ENCODE results near the gene SAMD14.

SAMD14 gene

DNA sequence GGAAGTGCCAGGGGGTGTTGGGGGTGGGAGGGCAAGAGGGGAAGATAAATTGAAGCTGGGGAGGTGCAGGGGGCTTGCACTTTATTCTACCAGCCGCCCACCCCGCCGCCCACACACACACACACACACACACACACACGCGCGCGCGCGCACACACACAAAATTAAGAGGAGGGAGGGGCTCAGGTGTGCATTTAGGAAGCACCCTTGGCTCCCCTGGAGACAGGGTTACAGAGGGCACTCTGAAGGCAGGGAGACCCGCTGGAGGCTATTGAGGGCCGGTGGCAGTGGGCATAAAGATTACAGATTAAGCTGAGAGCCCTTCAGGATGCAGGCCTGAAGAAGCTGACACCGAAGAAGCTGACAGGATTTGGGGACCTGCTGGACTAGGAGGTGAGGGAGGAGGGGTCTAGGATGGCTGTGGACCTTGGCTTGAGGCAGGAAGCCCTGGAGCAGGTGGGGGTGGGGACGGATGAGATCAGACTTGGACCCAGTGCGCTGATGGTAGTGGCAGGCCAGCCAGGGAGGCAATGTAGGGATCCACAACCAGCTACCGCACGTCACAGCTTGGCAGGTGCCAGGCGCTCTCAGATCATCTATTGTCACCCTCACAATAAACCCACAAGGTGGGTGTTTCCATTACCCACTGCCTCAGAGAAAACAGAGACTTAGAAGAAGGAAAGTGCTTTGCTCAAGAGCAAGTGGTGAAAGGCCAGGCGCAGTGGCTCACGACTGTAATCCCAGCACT lies 772 bp upstream of the SAMD14 start:
- FAIRE-seq: no peak

DNA sequence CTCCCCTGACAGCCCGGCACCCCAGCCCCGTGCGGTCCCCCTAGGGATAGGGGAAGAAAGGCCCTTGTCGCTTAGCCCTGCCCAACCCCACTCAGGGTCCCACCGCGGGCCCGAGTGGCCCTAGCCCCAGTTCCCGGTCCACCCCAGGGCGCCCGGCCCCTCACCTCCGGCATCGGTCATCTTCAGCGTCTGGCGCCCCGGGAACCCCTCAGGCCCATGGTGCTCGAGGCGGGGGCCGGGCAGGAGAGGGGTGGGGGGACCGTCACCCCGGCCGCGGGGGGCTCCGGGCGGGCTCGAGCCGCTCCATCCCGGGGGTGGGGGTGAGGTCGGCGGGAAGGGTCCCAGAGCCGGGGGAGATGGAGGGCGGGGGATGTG lies 620 bp downstream of the SAMD14 start:
- no peak for FAIRE-seq

DNA sequence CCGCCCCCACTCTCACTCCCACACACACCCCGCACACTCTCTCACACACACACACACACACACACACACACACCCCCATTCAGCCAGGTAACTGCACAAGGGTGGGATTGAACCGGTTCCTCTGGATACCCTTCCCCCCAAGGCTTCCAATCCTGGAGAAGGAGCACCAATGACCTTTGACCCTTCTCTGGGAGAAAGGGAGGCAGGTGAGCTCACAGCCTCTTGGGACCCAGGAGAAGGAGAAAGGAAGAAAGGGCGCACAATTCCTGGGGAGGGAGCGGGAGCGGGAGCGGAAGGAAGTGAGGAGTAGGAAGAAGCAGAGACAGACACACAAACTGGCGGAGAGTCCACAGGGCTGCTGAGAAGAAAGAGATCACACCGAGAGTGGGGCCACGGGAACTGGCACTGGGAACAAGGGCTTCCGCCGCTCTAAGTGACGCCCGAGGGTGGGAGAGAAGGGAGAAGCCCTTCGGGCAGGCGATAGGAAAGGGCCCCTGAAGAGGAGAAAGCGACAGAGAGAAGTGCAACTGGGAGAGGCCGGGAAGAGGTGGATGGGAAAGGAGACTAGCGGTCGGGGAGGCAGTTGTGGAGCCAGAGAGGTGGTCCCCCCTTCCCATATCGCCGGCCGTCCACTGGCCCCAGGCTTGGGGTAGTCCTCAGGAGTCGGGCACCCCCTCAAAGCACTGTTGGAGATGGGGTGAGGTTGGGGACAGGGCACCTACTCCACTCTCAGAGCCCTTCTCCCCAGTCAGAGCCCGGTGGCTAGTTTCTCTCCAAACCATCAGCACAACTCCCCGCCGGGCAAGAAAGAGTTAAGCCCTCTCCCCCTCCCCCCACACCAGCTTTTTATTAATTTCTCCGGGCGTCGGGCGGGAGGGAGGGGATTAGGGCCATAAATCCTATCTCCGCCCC lies 1.3 kb downstream of the SAMD14 start:
- no peak for FAIRE-seq

DNA sequence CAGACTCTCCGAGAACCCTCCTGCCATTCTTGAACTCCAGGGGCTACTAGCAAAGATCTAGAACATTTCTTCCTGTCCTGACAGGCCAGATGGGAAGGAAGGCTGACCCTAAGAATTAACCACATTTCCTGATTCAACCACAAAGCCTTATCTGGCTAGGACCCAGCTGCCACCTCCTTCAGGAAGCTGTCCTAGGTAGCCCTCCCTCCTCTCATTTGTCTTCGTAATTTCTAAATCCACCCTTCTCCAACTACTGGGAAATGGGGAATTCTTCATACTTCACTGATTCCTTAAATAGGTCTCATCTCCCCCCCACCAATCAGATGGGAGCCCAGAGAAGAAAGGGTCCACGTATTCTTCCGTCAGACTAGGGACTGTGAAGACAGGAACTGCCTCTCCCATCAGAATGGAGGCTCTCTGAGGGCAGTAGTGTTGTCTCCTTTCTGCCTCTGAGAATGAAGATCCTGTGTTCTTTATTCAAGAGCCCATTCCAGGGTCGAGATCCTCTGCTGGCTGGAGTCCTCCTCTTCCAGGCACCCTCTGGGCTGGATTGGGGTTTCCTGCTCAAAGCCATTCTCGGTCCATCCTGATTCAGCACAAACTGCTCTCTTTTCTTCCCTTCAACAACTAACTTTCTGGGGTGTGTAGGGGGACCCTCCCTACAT lies 2.1 kb downstream of the SAMD14 start:
- FAIRE-seq: no peak

DNA sequence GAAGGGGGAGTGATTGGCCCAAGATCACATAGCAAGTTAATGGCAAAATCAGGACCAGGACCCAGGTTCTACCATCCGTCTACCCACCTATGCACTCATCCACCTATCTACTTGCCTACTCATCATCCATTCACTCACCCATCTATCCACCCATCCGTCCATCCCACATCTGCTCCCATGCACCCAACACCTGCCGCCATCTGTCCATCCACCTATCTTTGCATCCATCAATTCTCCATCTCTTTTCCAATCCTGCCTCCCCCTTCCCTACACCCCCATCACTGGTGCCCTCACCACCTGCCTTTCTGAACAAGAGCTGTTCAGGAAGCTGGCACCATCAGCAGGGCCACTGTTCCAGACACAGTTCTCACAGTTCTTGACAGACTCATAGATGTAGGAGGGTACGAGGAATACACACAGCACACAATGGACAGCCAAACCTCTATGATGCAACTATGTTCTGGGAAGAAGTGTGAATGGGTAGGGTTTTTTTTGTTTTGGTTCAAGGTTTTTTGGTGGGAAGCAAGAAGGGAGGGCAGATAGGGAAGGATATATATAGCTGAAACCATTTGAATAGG lies 4.5 kb downstream of the SAMD14 start:
- FAIRE-seq: no peak

DNA sequence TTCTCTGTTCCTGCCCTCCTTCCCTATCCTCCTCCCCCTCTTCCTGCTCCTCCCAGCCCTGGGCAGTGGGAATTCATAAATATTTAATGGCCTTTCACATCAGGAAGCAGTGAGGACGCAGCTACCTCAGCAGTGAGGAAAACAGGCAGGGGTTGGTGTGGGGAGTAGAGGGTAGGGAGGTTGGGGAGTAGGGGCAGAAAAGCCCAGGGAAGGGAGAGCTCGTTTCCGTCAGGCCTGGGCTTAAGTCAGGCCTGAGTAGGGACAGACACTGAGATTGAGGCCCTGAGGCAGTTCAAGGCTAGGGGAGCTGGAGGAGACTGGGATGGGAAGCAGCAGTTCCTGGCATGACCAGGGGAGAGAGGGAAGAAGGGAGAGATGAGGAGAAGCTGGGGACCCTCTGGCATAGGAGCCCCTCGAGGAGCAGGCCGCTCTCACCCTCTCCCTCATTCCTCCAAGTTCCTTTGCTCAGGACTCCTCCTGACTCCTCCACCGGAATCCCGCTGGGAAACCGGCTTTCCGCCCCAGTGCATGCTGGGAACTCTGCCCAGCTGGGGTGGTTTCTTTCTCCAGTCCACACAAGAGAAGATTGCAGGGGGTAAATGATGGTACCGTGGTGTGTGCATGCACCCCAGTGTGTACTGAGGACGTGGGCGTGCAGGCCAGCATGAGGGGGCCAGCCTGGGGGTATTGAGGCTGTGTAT lies 6.2 kb downstream of the SAMD14 start:
- FAIRE-seq: no peak

DNA sequence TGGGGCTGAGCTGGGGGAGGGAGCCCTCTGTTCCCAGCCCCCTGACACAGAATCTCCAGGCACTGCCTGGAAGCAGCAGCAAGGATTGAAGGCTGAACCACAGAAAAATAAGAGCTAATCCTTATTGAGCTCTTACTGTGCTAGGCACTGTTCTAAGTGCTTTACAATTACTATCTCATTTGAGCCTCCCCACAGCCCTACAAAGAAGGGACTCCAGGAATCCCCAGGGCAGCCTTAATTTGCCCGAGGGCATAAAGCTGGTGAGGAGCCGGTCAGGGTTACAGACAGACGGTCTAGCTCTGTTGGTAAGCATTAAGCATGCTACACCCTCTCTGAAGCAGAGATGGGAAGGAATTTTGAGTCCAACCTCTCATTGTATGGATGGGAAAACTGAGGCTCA lies 7.0 kb downstream of the SAMD14 start:
- FAIRE-seq: no peak

DNA sequence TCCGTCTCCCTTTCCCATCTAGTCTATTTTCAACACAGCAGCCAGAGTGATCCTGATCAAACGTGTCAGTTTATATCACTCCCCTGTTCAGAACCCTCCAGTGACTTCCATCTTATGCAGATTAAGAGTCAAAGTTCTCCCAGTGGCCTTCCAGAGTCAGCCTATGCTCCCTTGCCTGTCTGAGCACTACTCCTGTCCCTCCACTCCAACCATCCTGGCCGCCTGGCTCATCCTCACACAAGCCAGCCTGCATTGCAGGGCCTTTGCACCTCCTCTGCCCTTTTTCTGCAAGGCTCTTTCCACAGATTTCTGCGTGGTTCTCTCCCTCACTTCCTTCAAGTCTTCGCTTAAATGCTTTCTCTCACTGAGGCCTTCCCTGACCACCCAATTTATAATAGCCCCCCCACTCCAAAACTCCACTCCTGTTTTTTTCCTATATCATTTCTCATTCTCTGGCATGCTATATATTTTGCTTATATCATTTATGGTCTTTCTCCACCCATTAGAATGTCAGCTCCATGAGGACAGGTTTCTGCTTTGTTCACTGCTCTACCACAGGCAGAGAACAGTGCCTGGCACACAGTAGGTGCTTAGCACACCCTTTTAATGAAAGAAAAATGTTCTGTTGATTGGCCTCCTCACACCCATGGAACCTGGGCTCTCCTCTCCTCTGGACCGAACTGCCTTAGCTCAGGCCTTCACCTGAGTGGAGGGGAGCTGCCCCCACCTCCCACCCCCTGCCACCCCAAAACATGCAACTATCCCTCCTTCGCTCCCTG lies 9.3 kb downstream of the SAMD14 start:
- FAIRE-seq: no peak

DNA sequence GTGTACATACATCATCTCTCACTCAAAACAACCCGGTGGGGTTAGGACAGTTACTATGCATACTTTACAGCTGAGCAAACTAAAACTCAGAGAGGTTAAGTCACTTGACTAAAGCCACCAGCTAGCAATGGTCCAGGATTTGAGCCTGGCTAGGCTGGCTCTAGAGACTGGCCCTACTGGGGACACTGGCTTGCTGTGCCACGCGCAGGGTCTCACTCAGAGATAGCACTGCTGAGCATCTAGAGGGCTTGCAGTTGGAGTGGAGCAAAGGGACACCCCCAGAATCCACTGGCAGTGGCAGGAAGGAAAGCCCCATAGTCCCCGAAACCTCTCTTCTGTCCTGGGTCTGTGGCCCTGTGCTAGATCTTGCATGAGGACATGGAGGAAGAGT lies 11.1 kb downstream of the SAMD14 start:
- no peak for FAIRE-seq

DNA sequence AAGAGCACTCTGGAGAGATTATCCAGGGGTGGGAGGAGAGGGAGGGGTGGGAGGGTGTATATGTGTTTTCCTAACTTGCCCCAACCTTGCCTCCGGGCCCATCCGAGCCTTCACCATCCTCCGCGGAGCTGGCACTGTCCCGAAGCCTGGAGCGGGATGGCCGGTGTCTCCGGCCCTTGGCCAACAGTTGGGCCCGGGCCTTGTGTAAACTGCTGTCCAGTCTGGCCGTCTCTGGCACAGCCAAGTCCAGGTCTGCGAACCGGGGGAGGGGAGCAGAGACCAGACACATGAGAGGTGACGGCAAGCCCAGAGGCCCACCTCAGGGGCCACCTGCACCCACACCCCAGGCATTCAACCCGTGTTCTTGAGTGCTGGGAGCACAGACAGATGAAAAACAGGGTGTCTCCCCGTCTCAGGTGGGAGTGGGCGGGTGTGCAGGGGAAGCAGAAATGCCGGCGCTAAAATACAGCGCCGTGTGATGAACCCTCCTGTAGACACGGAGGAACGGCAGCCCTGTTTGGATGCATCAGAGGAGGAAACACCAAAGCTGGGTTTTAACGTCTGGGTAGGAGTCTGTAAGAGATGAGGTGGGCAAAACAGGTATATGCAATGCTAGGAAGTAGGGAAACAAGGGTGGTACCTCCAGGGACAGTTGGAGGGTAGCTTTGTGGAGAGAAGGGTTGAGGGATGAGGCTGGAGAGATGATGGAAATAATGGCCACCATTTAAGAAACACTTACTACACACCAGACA lies 11.7 kb downstream of the SAMD14 start:
- FAIRE-seq: no peak

DNA sequence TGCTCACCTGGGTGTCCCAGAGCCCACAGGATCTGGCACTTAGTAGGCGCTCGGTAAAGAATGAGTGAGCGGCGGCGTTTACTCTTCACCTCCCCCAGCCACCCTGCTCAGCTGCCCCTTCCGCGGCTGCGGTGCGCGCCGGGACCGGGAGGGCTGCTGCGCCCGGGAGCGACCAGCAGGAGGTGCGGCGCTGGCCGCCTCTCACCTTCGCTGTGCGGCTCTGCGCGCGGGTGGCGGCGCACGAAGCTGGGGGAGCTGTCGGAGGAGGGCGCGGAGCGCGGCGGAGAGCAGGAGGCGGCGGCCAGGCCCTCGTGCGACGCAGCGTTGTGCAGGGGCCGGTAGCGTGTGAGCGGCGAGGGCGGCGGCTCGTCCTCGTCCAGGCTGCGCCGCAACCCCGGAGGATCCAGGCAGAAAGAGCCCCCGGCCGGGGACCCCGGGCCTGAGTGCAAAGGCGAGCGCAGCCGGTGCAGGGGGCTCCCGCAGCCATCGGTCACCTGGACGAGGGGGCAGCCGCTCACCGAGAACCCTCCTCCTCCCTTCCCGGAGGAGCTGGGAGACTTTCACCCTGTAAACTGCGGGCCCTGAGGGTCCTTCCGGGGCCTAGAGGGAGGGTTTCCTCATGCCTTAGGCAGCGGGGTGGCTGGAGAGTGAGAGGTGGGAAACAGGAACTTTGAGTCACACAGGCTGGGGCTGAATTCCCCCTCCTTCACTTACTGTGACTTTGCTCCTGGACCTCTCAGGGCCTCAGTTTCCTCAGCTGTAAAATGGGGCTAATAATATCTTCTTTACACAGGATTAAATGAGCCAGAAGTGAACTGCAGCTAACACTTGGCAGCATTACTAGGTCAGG lies 12.5 kb downstream of the SAMD14 start:
- FAIRE-seq: no peak

DNA sequence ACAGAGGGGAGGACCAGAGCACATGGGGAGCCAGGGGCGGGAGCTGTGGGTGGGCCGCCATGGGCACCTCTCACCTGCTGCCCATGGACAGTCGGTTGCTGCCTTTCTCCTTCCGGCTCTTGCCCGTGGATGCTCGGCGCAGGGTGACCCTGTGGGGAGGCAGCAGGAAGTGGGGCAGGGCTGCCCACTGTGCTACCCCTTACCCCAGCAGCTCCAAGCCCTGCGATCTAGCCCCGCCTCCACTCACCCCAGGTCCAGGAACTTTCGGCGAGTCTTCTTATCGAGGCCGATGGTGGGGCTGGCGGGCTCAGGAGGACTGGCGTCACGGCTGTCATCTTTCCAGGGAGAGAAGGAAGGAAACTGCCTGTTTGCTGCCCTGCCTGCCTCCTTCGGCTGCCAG lies 14.2 kb downstream of the SAMD14 start:
- FAIRE-seq: no peak

DNA sequence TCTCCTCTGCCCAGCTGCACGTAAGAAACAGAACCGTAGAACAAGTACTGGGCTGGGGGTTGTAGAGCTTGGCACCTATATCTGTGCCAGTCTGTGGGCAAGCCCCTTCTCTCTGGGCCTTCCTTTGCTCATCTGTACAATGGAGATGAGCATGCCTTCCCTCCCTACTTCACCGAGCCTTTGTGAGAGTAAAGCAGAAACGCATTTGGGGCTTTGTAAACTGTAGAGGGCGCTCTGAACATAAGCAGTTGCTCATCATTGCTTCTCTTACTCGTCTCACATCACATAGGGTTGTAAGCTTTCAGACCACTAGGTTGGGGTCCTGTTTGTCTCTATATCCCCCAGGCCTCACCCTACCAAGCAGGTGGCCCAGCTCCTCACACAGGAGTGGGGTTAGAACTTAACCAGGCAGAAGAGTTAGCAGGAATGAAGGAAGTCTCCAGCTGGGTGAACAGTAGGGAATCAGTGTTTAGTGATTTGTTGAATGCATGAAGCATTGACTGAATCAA lies 15.1 kb downstream of the SAMD14 start:
- peak; percentile 70 for FAIRE-seq

DNA sequence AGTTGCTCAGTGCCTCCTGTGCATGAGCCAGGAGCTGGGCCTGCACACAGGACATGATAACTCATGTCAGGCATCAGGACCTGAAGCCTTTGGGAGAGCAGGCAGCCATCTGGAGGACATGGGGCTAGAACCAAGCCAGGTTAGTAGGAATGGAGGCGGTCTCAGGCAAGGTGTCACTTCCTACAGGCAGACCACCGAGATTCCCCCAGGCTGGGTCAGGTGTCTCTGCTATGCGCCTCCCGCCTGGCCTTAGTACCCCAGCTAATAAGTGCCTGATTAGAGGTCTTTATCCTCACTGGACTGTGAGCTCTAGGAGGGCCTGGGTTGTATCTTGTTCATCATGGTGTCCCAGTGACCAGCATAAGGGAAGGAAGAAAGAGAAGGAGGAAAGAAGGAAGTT lies 15.6 kb downstream of the SAMD14 start:
- no peak for FAIRE-seq

DNA sequence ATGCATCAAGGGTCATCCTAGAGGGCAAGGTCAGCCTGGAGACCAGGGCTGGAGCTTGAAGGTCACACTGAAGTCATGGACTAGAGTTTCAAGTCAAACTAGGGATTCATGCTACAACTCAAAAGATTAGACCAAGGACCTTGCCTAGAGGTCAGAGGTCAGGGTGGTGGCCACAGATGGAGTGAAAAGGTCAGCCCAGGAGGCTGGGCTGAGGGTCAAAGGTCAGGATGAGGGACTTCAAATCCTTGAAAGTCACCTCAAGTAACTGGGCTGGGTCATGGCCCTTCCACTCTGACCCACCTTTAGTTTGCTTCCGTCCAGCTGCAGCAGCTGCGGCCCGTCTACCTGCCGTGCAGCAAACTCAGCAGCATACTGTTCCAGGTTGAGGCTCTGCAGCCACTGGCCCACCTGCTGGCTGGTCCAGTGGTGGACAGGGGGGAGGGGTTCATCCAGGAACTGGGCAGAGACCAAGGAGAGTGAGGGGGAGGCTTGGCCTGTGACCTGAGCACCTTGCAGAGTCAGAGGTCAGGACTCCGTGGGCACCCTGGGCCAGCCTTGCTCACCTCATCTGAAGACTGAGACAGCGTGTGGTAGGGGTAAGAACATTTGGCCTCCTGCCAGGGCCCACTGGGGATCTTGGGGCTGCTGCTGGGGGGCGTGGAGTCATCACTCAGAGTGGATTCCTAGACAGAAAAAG lies 16.2 kb downstream of the SAMD14 start:
- no peak for FAIRE-seq

DNA sequence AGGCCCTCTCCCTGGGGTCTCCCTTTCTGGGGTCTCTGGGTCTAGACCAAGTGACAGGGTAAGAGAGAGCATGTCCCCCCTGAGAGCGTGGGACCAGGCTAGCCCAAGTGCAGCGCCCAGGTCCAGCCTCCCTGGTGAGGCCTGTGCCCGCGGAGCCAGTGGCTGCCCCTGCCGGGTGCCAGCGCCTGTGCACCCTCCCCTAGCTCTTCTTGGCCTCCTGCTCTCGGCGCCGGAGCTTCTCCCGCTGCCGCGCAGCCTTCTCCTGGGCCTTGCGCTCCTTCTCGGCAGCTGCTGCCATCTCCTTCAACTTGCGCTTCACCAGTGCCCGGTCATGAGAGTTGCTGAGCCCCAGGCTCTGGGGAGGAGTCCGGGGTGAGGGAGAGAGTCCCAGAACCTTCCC lies 17.3 kb downstream of the SAMD14 start:
- no peak for FAIRE-seq

DNA sequence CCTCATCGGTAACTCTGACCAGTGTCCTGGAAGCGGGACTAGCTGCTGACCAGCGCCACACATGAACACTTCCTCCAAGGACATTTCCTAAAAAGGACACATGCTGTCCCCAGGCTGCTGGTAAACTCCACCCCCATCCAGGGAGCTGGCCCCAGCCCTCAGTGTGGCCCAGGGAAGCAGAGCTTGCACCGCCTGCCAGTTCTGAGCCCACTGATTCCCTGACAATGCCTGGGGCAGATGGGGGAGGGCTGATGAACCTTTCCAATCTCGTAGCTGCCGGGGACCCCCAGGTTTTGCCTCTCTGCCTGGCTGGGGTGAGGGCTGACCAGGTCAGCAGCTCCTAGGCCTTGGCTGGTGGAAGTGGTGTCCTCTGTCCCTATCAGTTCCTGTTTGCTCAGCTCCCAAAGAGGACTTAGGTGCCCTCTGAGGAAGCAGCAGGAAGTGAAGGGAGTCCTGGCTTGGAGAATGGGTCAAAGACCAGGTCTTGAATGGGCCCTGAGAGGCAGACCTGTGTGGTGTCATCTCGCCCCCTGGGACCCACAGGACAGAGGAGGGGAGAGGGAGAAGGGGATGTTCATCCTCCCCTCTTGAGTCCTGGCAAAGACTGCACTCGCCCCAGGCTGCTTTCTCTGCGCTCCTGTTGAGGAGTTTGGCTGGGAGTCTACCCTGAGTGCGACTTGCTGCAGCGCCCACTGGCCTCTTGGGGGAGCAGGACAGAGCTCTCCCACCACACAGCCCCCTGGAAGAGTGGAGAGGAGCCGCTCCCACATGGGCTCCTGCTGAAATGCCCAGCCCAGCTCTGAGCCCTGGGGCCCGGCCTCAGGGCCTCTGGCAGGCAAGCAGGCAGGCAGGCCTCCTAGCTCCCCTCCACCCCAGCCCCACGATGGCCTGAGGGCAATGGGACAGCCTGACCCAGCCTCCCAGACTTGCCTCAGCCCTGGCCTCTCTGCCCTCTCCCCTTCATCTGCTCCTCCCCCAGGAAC lies 18.0 kb downstream of the SAMD14 start:
- FAIRE-seq: no peak

Data from G401.6 (cell line).